MM.1S (cell line): ENCODE measurements around the gene ADCY9.

Source experiments
- CTCF ChIP-seq: fragments of 300-600 bp; sonication (generic); IDR thresholded peaks from 2 replicates; pipeline ENCODE4 v1.5.1; 2016; ENCODE audit warnings: antibody characterized with exemption, low read length, mixed read lengths
- EZH2 ChIP-seq: fragments of 300-600 bp; sonication (generic); optimal IDR thresholded peaks from 2 replicates; pipeline ENCODE3; 2017; ENCODE audit warnings: low read depth, mild to moderate bottlenecking, antibody characterized with exemption, low read length, mixed read lengths
- EZH2phosphoT487 ChIP-seq: fragments of 300-600 bp; sonication (generic); IDR thresholded peaks from 2 replicates; pipeline ENCODE4 v1.6.1; 2018; ENCODE audit warnings: antibody characterized with exemption, low read length

- TF ChIP-seq EZH2 (no peak), CTCF (no peak), EZH2phosphoT487 (no peak)
Measured at GRCh38 chr16:4011225-4011939, 104.9 kb downstream of the ADCY9 start.
